HG03108 (cell line): ENCODE measurements around the gene LRIG3.

Source experiments
- ATAC-seq: cut with Tn5 transposase; IDR thresholded peaks from one replicate; pipeline ENCODE4 v1.9.1; 2021; ENCODE audit warnings: moderate library complexity; ENCODE audit not compliant: unreplicated experiment

LRIG3 gene

DNA sequence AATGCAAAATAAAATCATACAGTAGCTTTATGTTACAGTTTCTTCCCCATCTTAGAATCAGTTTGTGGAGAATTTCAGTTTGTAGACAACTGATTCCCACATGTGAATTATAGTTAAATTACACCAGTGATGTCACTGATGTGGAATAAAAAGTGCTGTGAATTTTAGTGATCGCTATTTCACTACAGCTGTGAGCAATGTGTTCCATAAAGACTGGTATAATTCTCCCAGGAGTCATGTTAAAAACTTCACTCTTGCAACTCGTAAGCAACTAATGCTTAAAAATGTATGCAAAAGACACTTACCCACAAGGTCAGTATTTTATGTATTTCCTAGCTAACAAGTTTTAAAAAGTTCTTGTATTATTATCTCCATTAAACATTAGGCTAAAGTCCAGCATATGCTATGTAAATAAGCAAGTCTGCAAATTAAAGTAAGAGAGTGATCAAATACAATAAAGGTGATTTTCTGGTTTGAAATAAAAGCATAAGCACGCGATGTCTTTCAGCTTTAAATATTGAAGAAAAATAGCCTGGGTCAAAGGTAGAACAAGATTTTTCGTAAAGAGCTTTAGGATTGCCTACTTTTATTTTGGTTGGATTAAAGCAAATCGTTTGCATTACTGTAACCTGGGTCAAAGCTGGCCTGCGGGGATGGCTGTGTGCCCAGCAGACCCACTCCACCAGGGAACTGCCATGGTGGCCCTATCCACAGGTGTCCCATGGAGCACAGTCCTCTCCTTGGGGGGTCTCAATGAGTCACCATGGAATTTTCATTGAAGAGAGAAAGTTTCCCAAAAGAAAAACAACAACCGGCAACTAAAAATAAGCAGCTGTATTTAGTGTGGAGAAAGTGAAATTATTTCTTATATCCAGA is 12.7 kb upstream of the LRIG3 start:
- no peak for ATAC-seq

DNA sequence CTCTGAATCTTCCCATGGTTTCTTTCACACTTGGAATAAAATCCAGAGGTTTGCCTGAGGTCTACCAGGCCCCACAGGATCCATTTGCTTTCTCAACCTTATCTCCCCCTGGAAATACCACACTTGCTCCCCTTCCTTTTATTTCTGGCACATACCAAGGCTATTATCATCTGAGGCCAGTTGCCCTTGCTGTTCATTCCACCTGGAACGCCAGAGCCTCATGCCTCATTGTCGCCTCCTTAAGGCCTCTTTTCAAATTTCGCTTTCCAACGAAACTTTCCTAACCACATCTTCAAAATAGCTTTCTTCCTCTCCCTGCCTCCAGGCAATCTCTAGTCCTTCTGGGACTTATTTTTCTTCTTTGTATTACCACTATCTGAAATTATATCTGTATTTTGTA is 11.2 kb upstream of the LRIG3 start:
- no peak for ATAC-seq

DNA sequence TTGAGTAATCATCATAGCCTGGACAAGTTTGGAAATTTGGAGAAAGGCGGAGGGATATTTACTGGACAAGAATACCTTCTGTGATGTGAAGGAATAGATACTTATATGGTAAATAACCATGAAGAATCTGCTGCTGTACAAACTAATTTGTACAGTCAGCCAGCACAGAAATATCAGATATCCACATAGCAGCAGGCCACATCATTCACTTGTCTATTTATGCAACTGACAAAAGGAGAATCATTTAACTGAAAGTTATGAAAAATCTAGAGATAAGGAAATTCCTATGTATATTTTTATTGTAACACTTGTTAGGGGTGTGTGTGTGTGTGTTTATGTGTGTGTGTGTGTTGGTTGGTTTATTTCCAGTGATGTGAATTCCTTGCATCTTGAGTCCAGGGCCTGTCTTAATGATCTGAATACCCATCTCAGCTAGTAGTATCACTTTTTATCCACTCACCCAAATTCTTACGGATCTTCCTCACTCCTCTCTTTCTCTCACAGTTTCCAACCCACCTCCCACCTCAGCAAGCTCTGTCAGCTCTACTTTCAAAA is 10.5 kb upstream of the LRIG3 start:
- no peak for ATAC-seq

DNA sequence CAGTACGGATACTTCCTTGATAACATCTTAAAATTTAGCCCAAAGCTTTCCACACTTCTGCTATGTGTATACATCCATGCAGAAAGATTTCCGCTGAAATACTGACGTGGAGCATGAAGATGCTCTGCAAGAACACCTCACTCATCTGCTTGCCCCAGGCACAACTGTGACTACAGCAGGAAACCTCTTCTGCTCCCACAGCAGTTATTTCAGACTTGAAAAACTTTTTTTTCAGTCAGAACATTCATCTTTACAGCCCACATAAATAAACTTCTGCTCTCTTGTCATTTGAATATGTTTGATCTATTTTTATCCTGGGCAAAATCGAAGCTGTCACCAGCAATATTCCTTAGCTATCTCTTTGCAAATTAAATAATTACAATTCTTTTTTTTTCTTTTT is 6.8 kb upstream of the LRIG3 start:
- ATAC-seq = no peak

DNA sequence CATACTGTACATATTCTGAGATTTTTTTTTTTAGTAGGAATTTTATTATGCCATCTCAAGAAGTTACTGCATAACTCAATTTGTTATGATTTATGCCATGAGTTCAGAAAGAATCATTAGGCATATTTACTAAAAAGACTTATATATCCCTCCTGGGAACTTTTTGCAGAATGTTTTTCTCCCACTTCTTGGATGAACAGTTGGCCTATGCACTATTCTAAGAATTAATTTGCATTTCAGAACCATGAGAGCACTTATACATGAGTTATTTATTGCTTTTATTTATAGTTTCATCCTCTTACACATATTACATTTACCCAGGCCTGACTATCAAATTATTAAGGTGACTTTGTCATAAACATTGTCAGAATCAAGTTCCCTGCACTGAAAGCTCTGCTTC is 6.3 kb upstream of the LRIG3 start:
- ATAC-seq = no peak

DNA sequence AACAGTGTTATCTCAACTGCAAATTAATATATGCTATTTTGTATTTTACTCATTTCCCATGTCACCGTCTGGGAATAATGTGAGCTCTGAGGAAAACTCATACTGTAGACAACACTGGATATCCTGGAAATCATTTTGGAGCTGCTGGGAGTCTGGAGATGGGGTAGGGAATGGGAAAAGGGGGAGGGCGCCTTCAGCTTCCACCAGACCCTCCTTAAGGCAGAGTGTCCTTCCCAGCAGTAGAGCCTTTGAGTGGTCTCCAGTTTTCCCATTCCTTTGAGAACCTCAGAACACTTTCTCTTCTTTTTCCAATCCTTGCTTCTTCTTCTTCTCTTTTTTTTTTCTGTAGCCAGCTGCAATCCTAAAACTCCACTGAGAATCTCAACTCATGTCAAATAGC is 5.4 kb upstream of the LRIG3 start:
- ATAC-seq = no peak

DNA sequence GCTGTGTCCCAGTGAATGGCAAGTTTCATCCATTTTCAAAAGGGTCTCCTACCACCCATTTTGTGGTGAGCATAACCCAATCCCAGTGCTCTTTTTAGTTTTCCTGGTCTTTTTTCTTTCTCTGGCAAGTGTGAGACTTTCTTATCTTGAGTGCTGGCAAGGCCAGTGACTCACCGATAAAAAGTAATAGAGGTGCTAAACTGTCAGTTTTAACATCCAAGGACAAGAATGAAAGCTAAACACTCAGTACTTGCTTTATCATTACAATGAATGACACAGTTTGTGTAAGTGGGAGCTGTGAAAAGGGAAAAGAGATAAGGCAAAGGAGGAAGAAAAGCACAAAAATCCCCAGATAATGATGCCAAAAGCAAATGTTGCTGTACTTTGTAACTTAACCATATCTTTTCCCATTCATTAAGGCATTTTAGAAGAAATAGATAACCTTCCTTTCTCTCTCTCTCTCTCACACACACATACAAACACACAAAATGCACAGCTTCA is 4.9 kb upstream of the LRIG3 start:
- no peak for ATAC-seq

DNA sequence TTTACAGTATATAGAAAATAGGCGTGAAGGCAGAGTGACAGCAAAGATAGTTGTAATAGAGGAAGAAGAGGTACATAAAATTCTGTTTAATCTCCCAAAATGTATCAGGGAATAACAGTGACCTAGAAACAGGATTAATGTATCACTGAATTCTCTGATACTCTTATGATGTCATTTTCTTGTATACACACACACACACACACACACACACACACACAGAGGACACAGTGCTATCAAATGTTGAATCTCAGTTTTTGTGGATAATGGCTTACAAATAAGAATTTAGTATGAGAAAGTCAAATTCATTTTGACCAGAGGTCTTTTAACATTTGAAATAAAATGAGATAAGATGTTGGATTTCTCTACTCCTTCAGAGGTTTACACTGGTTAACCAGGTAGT is 4.3 kb upstream of the LRIG3 start:
- no peak for ATAC-seq

DNA sequence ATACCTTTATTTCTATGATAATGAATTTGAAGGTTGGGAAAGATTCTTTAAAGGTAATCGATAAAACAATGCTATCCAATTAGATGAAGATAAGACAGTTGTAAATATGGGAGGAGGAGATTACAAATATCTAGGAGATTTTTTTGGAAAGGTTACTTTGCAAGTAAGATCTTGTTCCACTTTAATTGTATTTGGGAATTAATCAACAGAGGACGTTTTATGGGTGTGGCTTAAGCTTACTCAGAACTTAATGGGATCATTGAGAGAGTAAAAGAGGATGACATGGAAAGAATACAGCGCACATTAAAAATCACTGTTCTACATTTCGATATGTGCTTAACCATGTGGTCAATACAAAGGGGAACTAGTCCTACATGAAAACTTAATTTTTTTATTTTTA is 3.5 kb upstream of the LRIG3 start:
- ATAC-seq = no peak

DNA sequence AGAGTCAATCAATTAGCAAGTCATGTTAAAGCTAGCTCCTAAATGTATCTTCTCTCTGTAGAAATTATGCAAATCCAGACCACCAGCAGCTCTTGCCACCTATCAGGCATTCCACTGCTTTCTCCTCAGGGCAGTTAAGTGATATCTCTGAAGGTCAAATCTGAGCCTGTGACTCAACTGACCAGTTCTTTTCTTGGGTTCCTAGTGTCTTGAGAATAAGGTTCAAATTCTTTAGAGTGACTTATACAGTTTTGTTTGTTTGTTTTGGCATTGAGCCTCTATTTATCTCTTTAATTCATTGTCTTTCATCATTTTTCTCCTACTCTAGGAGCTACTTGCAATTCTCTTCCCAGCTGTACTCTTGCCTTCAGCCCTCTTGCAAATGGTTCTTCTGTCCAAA is 2.5 kb upstream of the LRIG3 start:
- ATAC-seq = no peak

DNA sequence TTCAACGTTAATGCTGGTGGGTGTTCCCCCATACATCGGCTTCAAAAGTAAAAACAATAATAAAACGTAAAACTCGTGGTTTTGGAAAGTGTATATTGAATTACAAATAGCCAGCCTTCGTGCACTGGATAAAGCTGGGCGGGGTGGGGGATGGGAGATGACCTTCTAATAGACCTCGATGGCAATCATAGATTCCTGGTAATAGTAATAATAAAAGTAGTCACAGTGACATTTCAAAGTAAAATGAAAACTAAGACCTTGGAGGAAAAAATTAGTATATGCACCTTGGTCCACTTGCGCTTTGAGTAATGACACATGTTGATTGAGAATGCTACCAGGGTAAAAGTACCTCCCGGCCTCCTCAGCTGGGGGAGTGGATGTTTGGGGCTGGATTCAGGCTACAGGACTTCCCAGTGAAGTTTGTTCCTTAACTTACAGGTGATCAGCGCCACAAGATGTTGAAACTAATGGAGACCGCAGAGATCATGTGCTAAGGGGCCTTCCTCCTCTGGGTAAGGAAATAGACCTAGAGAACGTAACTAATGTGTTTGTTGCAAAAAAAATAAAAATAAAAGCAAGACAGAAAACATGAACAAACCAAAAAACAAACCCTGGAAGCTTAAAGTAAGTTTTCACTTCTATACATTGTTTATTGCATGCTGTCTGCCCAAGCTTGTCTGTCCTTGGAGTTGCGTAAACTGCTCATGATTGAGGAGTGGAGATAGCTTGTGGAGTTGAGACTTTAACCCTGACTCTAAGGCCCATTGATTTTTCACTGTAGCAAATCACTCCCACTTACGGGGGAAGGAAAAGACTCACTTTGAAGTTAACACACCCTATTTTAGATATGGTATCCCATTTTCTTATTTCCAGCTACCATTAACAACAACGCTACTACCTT is 907 bp upstream of the LRIG3 start:
- no peak for ATAC-seq

DNA sequence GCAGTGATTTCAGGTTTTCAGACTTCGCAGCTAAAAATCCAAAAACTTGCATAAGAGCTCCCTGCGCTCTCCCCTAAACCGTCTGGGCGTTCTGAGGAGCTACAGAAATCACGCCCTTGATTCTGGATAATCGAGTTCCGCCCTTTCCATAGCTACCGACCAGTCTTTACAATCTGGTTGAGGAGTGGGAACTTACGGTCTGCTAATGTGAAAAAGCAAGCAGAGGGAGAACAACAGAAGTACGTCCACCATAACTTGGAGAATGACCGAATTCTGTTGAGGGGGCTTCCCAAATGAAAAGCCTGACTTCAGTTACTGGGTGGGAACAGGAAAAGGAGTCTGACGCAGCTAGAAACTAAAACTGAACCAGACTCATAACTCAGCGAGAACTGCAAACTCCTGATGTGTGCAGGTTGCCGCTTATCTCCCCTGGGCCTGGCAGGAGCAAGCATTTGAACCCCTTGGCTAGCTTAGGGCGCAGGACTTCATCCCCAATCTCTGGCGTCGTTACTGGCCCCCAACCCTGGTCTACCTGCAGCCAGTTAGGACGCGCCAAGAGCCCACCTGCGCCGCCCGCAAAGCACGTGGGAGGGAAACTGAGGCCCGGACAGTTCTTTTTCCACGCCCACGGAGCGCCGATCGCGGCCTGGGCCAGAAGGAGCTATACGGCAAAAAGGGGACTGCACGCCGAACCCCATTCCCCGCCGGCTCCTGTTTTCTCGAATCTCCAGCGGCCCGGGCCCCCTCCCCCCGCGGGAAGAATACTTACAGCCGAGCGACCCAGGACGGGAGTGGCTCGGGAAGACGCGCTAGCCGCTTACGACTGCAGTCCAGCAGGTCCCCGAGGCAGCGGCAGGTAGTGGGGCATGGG is 838 bp downstream of the LRIG3 start:
- peak; percentile 33 for ATAC-seq

DNA sequence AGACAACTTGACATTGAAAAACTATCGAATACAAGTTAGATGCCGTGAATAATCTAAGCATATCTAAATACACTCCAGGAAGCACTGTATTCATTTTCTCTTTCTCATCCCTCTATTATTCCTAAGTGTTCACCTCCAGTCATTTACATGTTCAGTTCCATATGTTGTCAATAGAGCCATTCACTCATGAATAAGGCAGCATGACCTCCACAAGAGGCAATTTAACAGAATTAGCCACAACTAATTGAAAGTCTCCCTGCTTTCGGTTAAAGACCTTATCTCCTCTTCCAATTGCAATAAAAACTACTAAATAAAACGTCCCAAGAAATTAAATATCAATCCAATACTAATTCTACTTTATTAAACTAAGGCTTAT is 1.8 kb downstream of the LRIG3 start:
- no peak for ATAC-seq

DNA sequence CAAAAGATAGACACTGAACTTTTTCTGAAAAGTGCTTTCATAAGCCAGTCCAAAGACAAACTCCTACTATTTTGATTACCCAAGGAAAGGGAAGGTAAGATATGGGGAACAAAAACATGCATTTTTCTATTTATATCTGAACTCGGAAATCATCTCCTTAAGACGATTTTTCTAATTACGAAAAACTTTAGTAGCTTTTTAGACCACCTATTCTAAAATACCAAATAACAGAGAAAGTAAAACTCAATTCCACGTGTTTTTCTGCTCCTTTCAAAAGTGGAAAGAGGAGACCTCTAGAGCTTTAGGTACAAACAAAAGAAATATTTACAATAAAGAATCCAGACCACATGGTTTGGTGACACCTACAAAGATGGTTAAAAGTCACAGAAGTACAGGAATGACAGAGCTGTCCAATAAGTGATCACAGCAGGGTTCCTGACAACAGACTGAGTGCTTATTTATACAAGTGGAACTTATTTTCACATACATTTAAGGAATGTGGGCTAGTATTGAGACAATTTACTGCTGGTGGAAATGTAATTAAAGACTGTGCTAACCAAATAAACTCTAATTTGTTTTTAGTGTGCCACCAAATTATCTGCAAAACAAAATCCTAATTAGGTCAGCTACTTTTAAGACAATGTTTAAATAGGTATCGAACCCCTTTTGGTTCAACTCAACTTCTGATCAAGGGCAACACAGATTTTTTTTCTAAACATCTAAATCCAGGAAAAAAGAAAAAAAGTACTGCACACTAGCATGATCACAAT is 2.4 kb downstream of the LRIG3 start:
- ATAC-seq = no peak

DNA sequence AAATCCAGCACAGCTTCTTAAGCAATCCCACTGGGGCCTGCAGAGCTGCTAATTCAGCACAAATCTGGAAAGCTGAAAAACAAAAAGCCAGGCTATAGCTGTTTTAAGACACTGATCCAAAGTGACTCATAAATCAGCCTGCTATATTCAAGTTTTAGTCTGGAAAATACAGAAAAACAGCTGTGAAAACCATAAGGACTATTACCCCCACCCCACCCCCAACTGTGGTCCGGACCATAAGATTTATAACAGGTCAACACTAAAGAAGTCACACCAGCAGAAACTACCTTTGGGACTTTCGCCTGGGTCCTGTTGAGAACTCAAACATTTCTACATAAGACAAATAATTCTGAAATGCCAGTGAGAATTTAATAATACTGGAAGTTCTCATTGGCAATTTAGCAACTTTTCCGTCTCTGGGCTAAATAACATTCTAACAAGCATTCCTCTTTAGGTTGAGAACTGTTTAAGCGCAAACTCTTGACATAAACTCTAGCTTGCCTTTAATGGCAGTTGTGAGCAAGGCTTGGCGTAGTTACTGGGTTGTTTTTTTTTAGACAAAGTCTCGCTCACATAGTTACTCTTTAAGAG is 3.3 kb downstream of the LRIG3 start:
- no peak for ATAC-seq

DNA sequence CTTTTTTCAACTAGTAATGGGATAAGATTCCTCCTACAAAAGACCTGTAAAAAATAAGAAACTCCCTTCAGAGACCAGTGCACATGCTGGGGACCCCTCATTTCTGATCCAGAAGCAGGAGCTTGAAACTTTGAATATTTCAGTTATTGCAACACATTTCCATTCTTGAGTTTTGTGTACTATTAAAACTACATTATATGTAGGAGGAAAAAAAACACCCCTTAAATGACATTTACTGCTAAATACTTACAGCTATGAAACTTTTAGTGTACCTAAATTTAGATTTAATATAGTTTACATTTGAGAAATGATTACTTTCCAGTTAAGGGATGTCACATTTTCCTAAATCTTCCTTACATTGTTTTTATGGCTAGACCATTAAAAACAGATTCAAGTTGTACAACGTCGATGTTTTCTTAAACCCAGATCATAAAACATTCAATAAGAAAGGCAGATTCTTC is 4.1 kb downstream of the LRIG3 start:
- ATAC-seq = no peak

DNA sequence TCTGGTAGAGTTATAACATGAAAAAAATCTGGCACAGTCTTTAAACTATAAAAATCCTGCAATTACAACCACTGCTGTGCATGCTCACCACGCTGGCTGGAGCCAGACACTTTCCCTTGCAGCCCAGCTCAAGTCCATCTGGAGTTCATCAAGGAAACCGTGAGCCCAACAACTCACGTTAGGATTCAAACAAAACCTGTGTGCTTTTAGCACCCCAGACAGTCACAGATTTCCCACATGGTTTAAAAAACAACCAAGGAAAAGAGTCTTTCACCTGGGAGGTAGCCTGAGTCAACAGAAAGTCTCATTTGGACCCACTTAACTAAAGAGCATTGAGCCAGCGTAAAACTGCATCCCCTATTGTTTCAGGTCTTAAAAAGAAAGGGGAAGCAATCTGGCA is 4.7 kb downstream of the LRIG3 start:
- no peak for ATAC-seq

DNA sequence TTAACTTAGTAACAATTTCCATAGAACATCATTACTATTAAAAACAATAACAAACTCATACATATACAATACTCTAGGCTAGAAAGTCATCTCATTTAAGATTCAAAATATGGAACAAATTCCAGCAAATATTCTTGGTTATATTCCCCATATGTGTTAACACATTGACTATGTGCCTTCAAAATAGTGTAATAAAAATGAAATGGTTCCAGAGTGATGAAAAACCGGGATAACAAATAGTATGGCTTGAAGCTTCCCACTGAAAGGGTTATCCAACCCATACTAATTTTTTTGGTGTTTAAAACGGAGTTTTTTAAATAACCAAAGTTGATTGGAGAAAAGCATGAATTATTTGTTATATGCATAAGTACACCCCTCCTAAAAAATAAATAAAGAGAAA is 5.3 kb downstream of the LRIG3 start:
- ATAC-seq = no peak

DNA sequence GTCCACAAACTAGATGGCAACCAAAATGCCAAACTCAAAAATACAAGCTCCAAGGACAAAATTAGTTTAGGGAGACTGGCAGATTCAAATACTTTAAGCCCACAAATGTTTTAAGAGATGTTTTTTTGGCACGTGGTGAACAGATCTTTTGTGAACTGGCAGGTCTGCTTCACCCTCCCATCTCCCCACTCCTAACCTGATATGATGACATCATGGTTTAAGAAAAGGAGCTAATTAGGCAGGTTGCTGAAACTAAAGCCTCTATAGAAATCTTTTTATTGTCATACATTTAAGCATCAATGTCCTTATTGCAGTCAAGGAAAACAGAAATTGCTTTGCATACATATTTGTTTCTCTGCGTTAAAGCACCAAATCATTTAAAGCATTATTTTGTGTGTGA is 5.8 kb downstream of the LRIG3 start:
- ATAC-seq = no peak
